Colon (tissue), 2 donors: ENCODE measurements around the gene SMIM30.
"Not testable (repeated sequence)": the region's sequence is repeated elsewhere in the genome, so short reads cannot be mapped to it uniquely, and the experiment has no call there.

ENCODE experiments used
- FAIRE-seq: peaks from 2 replicates; lab custom pipeline; 2012; peaks lifted over from hg19 to GRCh38; lab: Jason Lieb, UNC
- donor health status: control.
- donor health status: control.

The SMIM30 gene

GRCh38 chr7:113118074-113118959, at the start of gene SMIM30:
Gene SMIM30 (minus strand): TSS chr7:113118554. CDS start chr7:113117578, 976 bp downstream.
- no peak for FAIRE-seq

- FAIRE-seq = not testable (repeated sequence)
Observed at GRCh38 chr7:113166176-113166575, 47.8 kb upstream of the SMIM30 start.

DNA sequence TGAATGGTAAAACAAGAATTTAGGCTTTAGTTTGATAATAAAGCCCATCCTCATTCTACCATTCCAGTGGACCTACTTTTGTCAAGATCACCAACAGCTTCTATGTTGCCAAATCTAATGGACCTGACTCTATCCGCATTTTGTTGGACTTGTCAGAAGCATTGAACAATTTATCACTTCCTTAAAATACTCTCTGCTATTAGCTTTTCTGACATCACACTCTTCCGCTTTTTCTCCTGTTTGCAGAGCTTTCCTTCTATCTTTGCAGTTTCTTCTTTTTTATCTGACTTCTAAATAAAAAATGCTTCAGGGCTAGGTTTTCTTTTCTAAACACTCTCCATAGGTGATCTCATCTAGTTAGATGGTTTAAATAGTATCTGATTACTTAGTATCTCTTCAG, 42.7 kb upstream of the SMIM30 start:
- no peak for FAIRE-seq

DNA sequence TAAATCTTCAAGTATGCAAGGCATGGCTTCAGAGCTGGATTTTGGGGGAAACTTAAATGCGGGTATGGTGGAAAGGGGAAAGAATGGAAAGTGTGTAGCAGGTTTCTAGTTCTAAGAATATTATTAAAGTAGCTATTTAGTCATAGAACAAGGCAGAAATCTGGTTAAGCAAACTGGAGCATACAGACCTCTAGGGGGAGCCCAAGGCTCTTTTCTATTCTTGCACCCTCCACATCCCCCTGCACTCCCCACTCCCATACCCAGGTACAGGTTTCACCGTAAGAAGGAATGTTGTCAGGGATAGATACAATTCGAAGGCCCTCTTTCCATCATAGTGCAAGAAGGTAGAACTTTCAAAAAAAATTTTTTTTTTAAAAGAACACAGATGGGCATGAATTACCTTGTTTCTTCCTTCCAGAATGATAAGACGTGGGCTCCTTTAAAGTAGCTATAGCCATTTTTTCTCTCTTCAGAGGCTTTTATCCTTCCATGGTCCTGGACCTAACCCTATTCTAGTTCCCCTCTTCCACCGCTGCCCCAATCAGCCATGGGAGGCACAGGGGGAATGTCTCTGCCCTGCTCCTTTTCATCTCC, 41.5 kb upstream of the SMIM30 start:
- FAIRE-seq = no peak

DNA sequence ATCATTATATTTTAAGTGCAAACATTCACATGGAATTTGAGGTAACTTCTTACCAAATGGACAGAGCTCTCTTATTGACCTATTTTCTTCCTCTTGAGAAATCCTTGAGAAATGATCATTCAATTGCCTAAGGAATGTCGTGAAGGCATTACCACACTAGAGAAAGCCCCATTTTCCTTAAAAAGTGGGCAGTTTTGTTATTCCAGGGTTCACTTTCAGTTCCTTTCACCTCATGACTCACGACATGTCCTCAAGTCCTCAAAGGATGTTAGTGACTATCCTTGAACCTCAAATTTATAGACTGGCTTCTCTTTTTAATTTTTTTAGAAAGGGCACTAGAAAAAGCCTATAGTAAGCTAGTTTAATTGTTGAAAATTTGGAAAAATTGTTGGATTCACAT, 40.4 kb upstream of the SMIM30 start:
- no peak for FAIRE-seq

DNA sequence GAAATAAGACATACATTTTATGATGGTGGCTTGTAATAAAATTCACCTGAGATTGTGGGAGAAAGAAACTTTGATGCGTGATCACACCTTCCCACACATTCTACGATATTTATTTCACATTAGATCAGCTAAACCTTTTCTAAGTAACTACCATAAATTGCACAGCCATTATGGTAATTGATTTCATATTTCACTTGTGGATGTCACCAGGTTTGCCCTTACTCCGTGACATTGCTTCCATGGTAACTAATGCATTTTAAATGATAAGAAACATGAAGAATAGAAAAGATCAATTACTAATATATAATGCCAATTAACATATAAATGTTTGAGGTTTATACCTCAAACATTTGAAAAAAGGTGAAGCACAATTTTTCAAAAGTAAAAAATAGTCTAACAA, 35.8 kb upstream of the SMIM30 start:
- FAIRE-seq = no peak

GRCh38 chr7:113144817-113145216, 26.5 kb upstream of the SMIM30 start:
- no peak for FAIRE-seq

- FAIRE-seq = no peak
Observed at GRCh38 chr7:113143486-113144257, 25.3 kb upstream of the SMIM30 start.

GRCh38 chr7:113142385-113143119, 24.2 kb upstream of the SMIM30 start:
- FAIRE-seq = no peak

DNA sequence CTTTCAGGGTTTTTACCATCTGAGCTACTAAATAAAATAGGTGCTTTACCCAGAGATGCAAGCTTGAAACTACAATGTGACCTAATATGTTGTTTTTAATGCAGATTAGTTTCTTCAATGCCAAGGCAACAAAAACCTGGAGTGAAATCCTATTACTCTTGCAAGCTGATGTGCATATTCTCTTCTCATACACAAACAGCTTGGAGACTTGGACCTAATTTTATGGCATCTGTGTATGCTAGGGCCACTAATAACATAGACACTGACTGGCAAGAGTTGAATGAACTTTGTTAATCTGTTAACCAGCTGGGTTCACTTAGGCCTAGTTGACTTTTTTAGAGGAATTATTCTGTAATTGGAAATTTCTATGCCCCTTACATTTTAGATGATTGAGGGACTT, 23.4 kb upstream of the SMIM30 start:
- no peak for FAIRE-seq

DNA sequence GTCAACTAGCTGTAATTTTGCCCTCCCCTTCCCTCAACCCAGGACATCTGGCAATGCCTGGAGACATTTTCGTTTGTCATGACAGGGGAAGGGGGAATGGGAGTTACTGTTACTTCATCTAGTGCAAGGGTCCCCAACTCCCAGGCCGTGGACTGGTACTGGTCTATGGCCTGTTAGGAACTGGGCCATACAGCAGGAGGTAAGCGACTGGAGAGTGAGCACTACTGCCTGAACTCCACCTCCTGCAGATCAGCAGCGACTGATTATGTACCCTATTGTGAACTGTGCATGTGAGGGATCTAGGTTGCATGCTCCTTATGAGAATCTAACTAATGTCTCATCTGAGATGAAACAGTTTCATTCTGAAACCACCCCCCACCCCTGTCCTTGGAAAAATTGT, 22.6 kb upstream of the SMIM30 start:
- FAIRE-seq = no peak

GRCh38 chr7:113137241-113137640, 18.9 kb upstream of the SMIM30 start:
- FAIRE-seq = no peak

DNA sequence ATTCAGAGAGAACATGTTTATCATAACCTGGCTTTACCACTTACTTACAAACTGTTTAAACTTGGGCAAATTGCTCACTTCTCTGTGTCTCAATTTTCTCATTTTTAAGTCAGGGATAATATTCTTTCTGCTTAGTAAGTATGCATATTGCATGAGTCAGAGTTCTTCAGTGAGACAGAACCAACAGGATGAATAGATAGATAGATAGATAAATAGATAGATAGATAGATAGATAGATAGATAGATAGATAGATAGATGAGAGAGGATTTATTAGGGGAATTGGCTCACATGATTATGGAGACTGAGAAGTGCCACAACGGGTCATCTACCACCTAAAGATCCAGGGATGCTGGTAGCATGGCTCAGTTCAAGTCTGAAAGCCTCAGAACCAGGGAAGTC, 15.7 kb upstream of the SMIM30 start:
- no peak for FAIRE-seq

- no peak for FAIRE-seq
Observed at GRCh38 chr7:113131367-113131766, 13.0 kb upstream of the SMIM30 start.

DNA sequence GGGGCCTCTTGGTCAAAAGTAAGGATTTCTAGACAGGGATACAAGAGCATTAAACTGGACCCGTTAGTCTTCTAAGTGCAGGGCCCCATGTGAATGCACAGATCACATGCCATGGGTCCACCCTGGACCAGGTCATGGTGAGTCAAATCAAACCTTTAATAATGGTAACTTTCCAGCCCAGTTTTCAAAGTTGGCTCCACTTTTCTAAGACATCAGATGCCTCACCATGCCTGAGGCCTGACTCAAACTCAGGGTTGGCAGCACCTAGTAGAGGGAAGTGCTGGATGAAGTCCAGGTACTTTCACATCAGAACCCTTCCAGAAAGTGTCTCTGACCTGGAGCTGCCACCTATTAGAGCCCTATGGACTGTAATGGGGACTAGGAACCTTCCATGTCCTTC, 9.7 kb upstream of the SMIM30 start:
- FAIRE-seq = no peak

- no peak for FAIRE-seq
Observed at GRCh38 chr7:113125728-113126127, 7.4 kb upstream of the SMIM30 start.

DNA sequence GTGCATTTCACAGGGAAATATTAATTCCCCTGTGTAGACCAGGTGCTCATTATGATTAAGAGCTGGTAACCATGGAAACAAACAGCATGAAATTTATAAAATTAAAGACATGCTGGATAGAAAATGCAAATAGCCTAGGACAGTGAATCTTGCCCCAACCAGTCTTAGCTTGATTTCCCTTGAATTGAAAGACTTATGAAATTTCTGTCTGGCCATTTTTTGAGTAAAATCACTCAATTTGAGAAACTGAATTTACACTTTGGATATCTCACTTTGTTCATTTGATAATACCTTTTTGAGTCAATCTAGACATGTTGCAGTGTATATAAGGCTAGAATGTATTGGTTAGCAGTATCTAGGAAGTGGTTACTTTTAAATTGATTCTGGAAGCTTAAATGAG, 4.4 kb upstream of the SMIM30 start:
- no peak for FAIRE-seq

DNA sequence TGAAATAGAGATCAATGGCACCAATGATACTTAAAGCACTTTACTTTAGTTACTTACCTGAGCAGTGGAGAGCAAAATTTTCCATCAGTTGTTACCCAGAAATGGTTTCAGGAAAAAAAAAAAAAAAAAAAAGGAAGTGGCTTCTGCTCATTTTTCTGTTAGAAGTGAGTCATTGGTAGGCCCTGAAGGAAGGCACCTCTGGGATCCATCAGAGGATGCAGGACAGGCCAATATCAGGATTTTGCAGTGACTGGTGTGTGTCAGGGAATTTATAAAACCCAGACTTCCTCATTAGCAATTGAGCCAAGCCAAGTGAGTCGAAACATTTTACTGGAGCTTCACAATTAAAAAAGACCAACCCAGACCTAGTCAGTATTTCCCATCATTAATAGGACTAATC, 2.3 kb upstream of the SMIM30 start:
- no peak for FAIRE-seq

GRCh38 chr7:113119429-113119828, 1.1 kb upstream of the SMIM30 start:
- no peak for FAIRE-seq

GRCh38 chr7:113117374-113117774, 980 bp downstream of the SMIM30 start:
- FAIRE-seq = not testable (repeated sequence)

GRCh38 chr7:113113912-113114311, 4.4 kb downstream of the SMIM30 start:
- FAIRE-seq = no peak

DNA sequence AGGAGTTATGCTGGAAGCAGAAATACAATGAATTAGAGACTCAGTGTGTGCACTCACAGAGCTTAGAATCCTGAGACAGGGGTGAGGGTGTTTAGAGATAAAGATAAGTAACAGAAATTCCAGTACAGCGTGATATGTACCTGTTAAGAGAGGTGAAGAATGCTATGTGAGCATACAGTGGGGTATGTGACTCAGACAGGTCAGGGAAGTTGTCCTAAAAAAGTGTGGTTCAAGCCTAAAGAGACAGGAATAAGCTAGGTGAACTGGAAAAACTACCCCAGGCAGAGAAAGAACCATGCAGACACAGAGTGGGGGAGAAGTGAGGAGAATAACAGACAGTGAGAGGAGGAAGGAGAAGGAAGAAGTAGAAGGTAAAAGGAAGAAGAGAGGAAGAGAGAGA, 8.6 kb downstream of the SMIM30 start:
- no peak for FAIRE-seq
